NCI-H128 (cell line): Measurements from ENCODE around the gene ARL4A.

Experiments
- DNase-seq: peaks from one replicate; lab custom pipeline; 2025; ENCODE audit not compliant: unreplicated experiment; lab: John Stamatoyannopoulos, UW

Gene ARL4A

GRCh38 chr7:12722636-12723605, 35.5 kb downstream of the ARL4A start:
- DNase-seq, result no peak

- no peak for DNase-seq
Observed at GRCh38 chr7:12725575-12726316, 38.3 kb downstream of the ARL4A start.

GRCh38 chr7:12726908-12727307, 39.5 kb downstream of the ARL4A start:
- DNase-seq, result no peak

- DNase-seq, result no peak
Observed at GRCh38 chr7:12727455-12728191, 40.2 kb downstream of the ARL4A start.

GRCh38 chr7:12728192-12728538, 40.7 kb downstream of the ARL4A start:
- DNase-seq, result no peak

GRCh38 chr7:12729112-12729511, 41.7 kb downstream of the ARL4A start:
- DNase-seq, result peak; percentile 85

- no peak for DNase-seq
Observed at GRCh38 chr7:12730523-12730922, 43.1 kb downstream of the ARL4A start.

- no peak for DNase-seq
Observed at GRCh38 chr7:12731214-12731656, 43.8 kb downstream of the ARL4A start.

GRCh38 chr7:12731775-12732174, 44.3 kb downstream of the ARL4A start:
- no peak for DNase-seq

GRCh38 chr7:12732428-12732827, 45.0 kb downstream of the ARL4A start:
- DNase-seq, result no peak

GRCh38 chr7:12735923-12736322, 48.5 kb downstream of the ARL4A start:
- DNase-seq, result no peak

GRCh38 chr7:12737373-12737772, 49.9 kb downstream of the ARL4A start:
- no peak for DNase-seq

GRCh38 chr7:12737836-12738235, 50.4 kb downstream of the ARL4A start:
- no peak for DNase-seq

GRCh38 chr7:12738665-12739064, 51.2 kb downstream of the ARL4A start:
- no peak for DNase-seq
